ENCODE data around the gene ZNF488.
A peak's percentile ranks its signal among the peaks of the same experiment; 100 is the strongest.

Gene ZNF488

GRCh38 chr10:47354900-47355299 lies 29.2 kb downstream of the ZNF488 start:
- CTCF ChIA-PET, result no interaction called here
- TF ChIP-seq CTCF (conservative IDR thresholded peaks at IDR 0.05; ENCODE audit: low read depth), result no peak
- no peak for DNase-seq (ENCODE audit: low spot score)
- POLR2A ChIA-PET (ENCODE audit: low non-redundant PET), result no interaction called here
- H3K27ac ChIP-seq, result no peak overlapping the region

GRCh38 chr10:47354165-47354564 lies 29.9 kb downstream of the ZNF488 start:
- no peak for TF ChIP-seq CTCF (conservative IDR thresholded peaks at IDR 0.05; ENCODE audit: low read depth)
- peak; percentile 14 for DNase-seq (ENCODE audit: low spot score)
- no peak overlapping the region for H3K27ac ChIP-seq
- ChIA-PET POLR2A (ENCODE audit: low non-redundant PET) (no interaction called here), CTCF (interaction anchor here (0.6 kb wide), 1 partner anchor 30 kb away, joined by 4 read pairs; no protein-coding TSS in a partner anchor)

- no peak overlapping the region for H3K27ac ChIP-seq
- ChIA-PET POLR2A (ENCODE audit: low non-redundant PET) (no interaction called here), CTCF (interaction anchor here (0.5 to 0.7 kb wide), 2 partner anchors 13 to 1134 kb away, joined by 3 read pairs; no protein-coding TSS in a partner anchor)
- DNase-seq (ENCODE audit: low spot score), result no peak
- no peak for TF ChIP-seq CTCF (conservative IDR thresholded peaks at IDR 0.05; ENCODE audit: low read depth)
Observed at GRCh38 chr10:47353351-47353750, 30.7 kb downstream of the ZNF488 start.

GRCh38 chr10:47351899-47352815 lies 31.9 kb downstream of the ZNF488 start:
- TF ChIP-seq CTCF (conservative IDR thresholded peaks at IDR 0.05; ENCODE audit: low read depth), result no peak
- POLR2A ChIA-PET (ENCODE audit: low non-redundant PET), result no interaction called here
- no peak overlapping the region for H3K27ac ChIP-seq
- DNase-seq (ENCODE audit: low spot score), result no peak
- CTCF ChIA-PET, result interaction anchor here (0.7 kb wide), 1 partner anchor 11 kb away, joined by 3 read pairs; no protein-coding TSS in a partner anchor

GRCh38 chr10:47350671-47351640 lies 33.1 kb downstream of the ZNF488 start:
- ChIA-PET POLR2A (ENCODE audit: low non-redundant PET) (no interaction called here), CTCF (interaction anchor here (0.6 kb wide), 1 partner anchor 11 kb away, joined by 3 read pairs; no protein-coding TSS in a partner anchor)
- H3K27ac ChIP-seq, result no peak overlapping the region
- no peak for DNase-seq (ENCODE audit: low spot score)
- TF ChIP-seq CTCF (conservative IDR thresholded peaks at IDR 0.05; ENCODE audit: low read depth), result no peak

GRCh38 chr10:47349941-47350371 lies 34.1 kb downstream of the ZNF488 start:
- ChIA-PET POLR2A (ENCODE audit: low non-redundant PET) (interaction anchor here (0.6 kb wide), 1 partner anchor 1479 kb away, joined by 3 read pairs; no protein-coding TSS in a partner anchor), CTCF (no interaction called here)
- H3K27ac ChIP-seq, result no peak overlapping the region
- no peak for TF ChIP-seq CTCF (conservative IDR thresholded peaks at IDR 0.05; ENCODE audit: low read depth)
- no peak for DNase-seq (ENCODE audit: low spot score)
